OCI-LY7 (cell line): ENCODE measurements around the gene LYRM9. TPM values are rescaled to one million over a fixed set of nuclear protein-coding genes. Genes with fewer than 3 reads are reported as not detected.

Experiments used
- BruUV-seq: library from RNA; stranded (reverse); fragments of 400-500 nt; replicated peaks from 2 replicates; lab custom pipeline; 2021; lab: Mats Ljungman, UMichigan
- CTCF ChIA-PET: fragments of 300-600 bp; sonication (Branson Sonifier 250); formaldehyde crosslinking; loops from one replicate; lab custom pipeline; 2022; ENCODE audit warnings: antibody characterized with exemption; ENCODE audit not compliant: unreplicated experiment; lab: Charles Lee
- POLR2A ChIA-PET: fragments of 300-600 bp; sonication (Branson Sonifier 250); formaldehyde crosslinking; loops from one replicate; lab custom pipeline; 2022; ENCODE audit warnings: antibody characterized with exemption; lab: Charles Lee
- DNase-seq: peaks from one replicate; pipeline ENCODE4 v3.0.0-alpha.2; 2015; ENCODE audit warnings: low spot score
- H2AFZ ChIP-seq: fragments of 200-600 bp; sonication (generic), shearing (Covaris generic); 2 replicates; pipeline ENCODE4 v1.6.1; 2014; ENCODE audit warnings: mild to moderate bottlenecking, antibody characterized with exemption, low read length, moderate library complexity
- H3K27ac ChIP-seq: fragments of 200-600 bp; sonication (generic); 2 replicates; pipeline ENCODE4 v1.5.1; 2014; ENCODE audit warnings: mixed run types, low read depth, mild to moderate bottlenecking, moderate library complexity, low read length, inconsistent platforms; ENCODE audit not compliant: poor library complexity, severe bottlenecking
- H3K36me3 ChIP-seq: fragments of 200-600 bp; sonication (generic); 2 replicates; pipeline ENCODE4 v1.6.1; 2014; ENCODE audit warnings: mild to moderate bottlenecking, antibody characterized with exemption, low read length, moderate library complexity, mixed read lengths; ENCODE audit not compliant: insufficient read depth
- H3K4me1 ChIP-seq: fragments of 200-600 bp; sonication (generic); 2 replicates; pipeline ENCODE4 v1.5.1; 2014; ENCODE audit warnings: mild to moderate bottlenecking, low read length; ENCODE audit not compliant: insufficient read depth, poor library complexity, severe bottlenecking
- H3K4me2 ChIP-seq: fragments of 200-600 bp; sonication (generic); 2 replicates; pipeline ENCODE4 v1.6.1; 2014; ENCODE audit warnings: mild to moderate bottlenecking, low read length
- H3K4me3 ChIP-seq: fragments of 200-600 bp; sonication (generic); 2 replicates; pipeline ENCODE4 v1.5.1; 2014; ENCODE audit warnings: mild to moderate bottlenecking, low read depth, low read length; ENCODE audit not compliant: poor library complexity, severe bottlenecking
- H3K79me2 ChIP-seq: fragments of 200-600 bp; sonication (generic); 2 replicates; pipeline ENCODE4 v1.6.1; 2016; ENCODE audit warnings: low read depth, mild to moderate bottlenecking, low read length, moderate library complexity, mixed read lengths; ENCODE audit not compliant: insufficient read depth
- H3K9me2 ChIP-seq: fragments of 200-600 bp; sonication (generic); 2 replicates; pipeline ENCODE4 v1.6.1; 2016; ENCODE audit warnings: mild to moderate bottlenecking, low read length, mixed read lengths; ENCODE audit not compliant: insufficient read depth
- H3K9me3 ChIP-seq: fragments of 200-600 bp; sonication (generic); 2 replicates; pipeline ENCODE4 v1.6.1; 2014; ENCODE audit warnings: mild to moderate bottlenecking, mixed run types, low read length, mixed read lengths
- H4K20me1 ChIP-seq: fragments of 200-600 bp; sonication (generic); 2 replicates; pipeline ENCODE4 v1.6.1; 2014; ENCODE audit warnings: mild to moderate bottlenecking, antibody characterized with exemption, low read length, moderate library complexity, mixed read lengths; ENCODE audit not compliant: insufficient read depth
- CTCF ChIP-seq: fragments of 200-600 bp; sonication (generic); conservative IDR thresholded peaks from 2 replicates; pipeline ENCODE4 v1.5.1; 2014; ENCODE audit warnings: mild to moderate bottlenecking, antibody characterized with exemption, low read length, moderate library complexity, mixed read lengths
- EZH2phosphoT487 ChIP-seq: fragments of 200-600 bp; sonication (generic); IDR thresholded peaks from 2 replicates; pipeline ENCODE4 v1.6.1; 2018; ENCODE audit warnings: low read depth, borderline replicate concordance, mild to moderate bottlenecking, mixed run types, antibody characterized with exemption, low read length, moderate library complexity, mixed read lengths
- intact Hi-C: fragments of 100-400 bp; cut with micrococcal nuclease; formaldehyde crosslinking; loops from one replicate; pipeline ENCODE4 v1.10.0; 2022; ENCODE audit not compliant: unreplicated experiment
- total RNA-seq, 2 experiments: library from RNA; depleted of rRNA in 1 of 2; stranded (reverse); fragments of >200 nt in 1 of 2; shearing (Covaris generic) in 1 of 2; gene quantifications; 2 replicates each; pipeline ENCODE4 v1.2.3, GENCODE V29; 2014 to 2022

The LYRM9 gene
- total RNA-seq, 2 experiments from 2014 or later = 0.35 to 1.4 TPM

- TF ChIP-seq CTCF (no peak), EZH2phosphoT487 (no peak)
- Histone ChIP-seq H3K9me2 (no peaks in the 10 kb centered on the region), H3K79me2 (no peaks in the 10 kb centered on the region), H3K4me1 (peaks cover 8% of the 10 kb centered on the region), H3K9me3 (no peaks in the 10 kb centered on the region), H3K4me2 (peak overlapping the region; percentile 59), H3K36me3 (no peaks in the 10 kb centered on the region), H3K4me3 (peak overlapping the region; percentile 55), H4K20me1 (no peaks in the 10 kb centered on the region), H3K27ac (no peak overlapping the region), H2AFZ (peak overlapping the region; percentile 83)
- no peak for DNase-seq
- BruUV-seq = no TSS peak
- ChIA-PET CTCF (interaction anchor here (0.6 kb wide), 2 partner anchors 73 to 302 kb away, joined by 3 to 6 read pairs; no protein-coding TSS in a partner anchor), POLR2A (no interaction called here)
- intact Hi-C loops = loop anchor here (1.0 to 10.0 kb wide), 2 partner anchors 87 to 122 kb away; no protein-coding TSS in a partner anchor
Observed at GRCh38 chr17:27892542-27892865, 661 bp downstream of the LYRM9 start.

GRCh38 chr17:27891841-27892240 lies 1.3 kb downstream of the LYRM9 start:
- Histone ChIP-seq H3K9me2 (no peaks in the 10 kb centered on the region), H3K27ac (no peak overlapping the region), H4K20me1 (no peaks in the 10 kb centered on the region), H3K4me1 (peaks cover 8% of the 10 kb centered on the region), H3K79me2 (no peaks in the 10 kb centered on the region), H2AFZ (no peak overlapping the region), H3K4me3 (no peak overlapping the region), H3K9me3 (no peaks in the 10 kb centered on the region), H3K36me3 (no peaks in the 10 kb centered on the region), H3K4me2 (no peak overlapping the region)
- ChIA-PET POLR2A (no interaction called here), CTCF (no interaction called here)
- DNase-seq = no peak
- no TSS peak for BruUV-seq
- intact Hi-C loops = loop anchor here (1.0 to 10.0 kb wide), 2 partner anchors 87 to 123 kb away; no protein-coding TSS in a partner anchor
- TF ChIP-seq CTCF (no peak), EZH2phosphoT487 (no peak)

GRCh38 chr17:27889711-27890251 lies 3.4 kb downstream of the LYRM9 start:
- H3K4me2 ChIP-seq = no peak overlapping the region
- H4K20me1 ChIP-seq = no peaks in the 10 kb centered on the region
- H3K9me2 ChIP-seq = no peaks in the 10 kb centered on the region
- H3K36me3 ChIP-seq = no peaks in the 10 kb centered on the region
- no peak overlapping the region for H2AFZ ChIP-seq
- no TSS peak for BruUV-seq
- no peak overlapping the region for H3K27ac ChIP-seq
- ChIA-PET CTCF (no interaction called here), POLR2A (no interaction called here)
- H3K4me3 ChIP-seq = no peak overlapping the region
- TF ChIP-seq EZH2phosphoT487 (no peak), CTCF (no peak)
- H3K79me2 ChIP-seq = no peaks in the 10 kb centered on the region
- H3K9me3 ChIP-seq = no peaks in the 10 kb centered on the region
- intact Hi-C loops = loop anchor here (10.0 kb wide), 2 partner anchors 125 to 235 kb away; no protein-coding TSS in a partner anchor
- H3K4me1 ChIP-seq = peaks cover 8% of the 10 kb centered on the region
- no peak for DNase-seq
